Liver (tissue), 9 donors: Measurements from ENCODE around the gene PPP2R2B. TPM values are rescaled to one million over a fixed set of nuclear protein-coding genes. Genes with fewer than 3 reads are reported as not detected.

Experiments
- DNase-seq: peaks from one replicate; pipeline ENCODE4 v3.0.0-alpha.2; 2017; ENCODE audit warnings: low spot score
- H3K27ac ChIP-seq, 2 donors: one replicate each; pipeline ENCODE4 v1.7.0; 2013; ENCODE audit warnings: inconsistent platforms in 2 of 2, low read length in 2 of 2, control low read depth in 1 of 2, low read depth in 1 of 2, mild to moderate bottlenecking in 1 of 2
- H3K27me3 ChIP-seq, 4 donors: one replicate each; pipeline versions ENCODE4 v1.6.1 to v1.7.0; 2013; ENCODE audit warnings: low read length in 3 of 4, inconsistent platforms in 1 of 4, mild to moderate bottlenecking in 1 of 4, moderate library complexity in 1 of 4; ENCODE audit not compliant: control insufficient read depth in 4 of 4, insufficient read depth in 4 of 4
- H3K36me3 ChIP-seq, 4 donors: one replicate each; pipeline versions ENCODE4 v1.6.1 to v1.7.0; 2013; ENCODE audit warnings: low read length in 3 of 4, mild to moderate bottlenecking in 3 of 4, low read depth in 1 of 4, moderate library complexity in 1 of 4; ENCODE audit not compliant: control insufficient read depth in 4 of 4, insufficient read depth in 3 of 4
- H3K4me1 ChIP-seq, 4 donors: one replicate each; pipeline versions ENCODE4 v1.6.1 to v1.7.0; 2013; ENCODE audit warnings: low read length in 3 of 4, mild to moderate bottlenecking in 3 of 4, moderate library complexity in 1 of 4; ENCODE audit not compliant: control insufficient read depth in 4 of 4, insufficient read depth in 4 of 4
- H3K4me3 ChIP-seq, 3 donors: one replicate each; pipeline versions ENCODE4 v1.6.1 to v1.7.0; 2013; ENCODE audit warnings: low read length in 3 of 3, control low read depth in 1 of 3, low read depth in 1 of 3, mild to moderate bottlenecking in 1 of 3
- H3K9ac ChIP-seq, 2 donors: one replicate each; pipeline ENCODE4 v1.7.0; 2013; ENCODE audit warnings: low read length in 2 of 2, mild to moderate bottlenecking in 2 of 2, moderate library complexity in 2 of 2, control low read depth in 1 of 2, low read depth in 1 of 2
- H3K9me3 ChIP-seq, 4 donors: one replicate each; pipeline versions ENCODE4 v1.6.1 to v1.7.0; 2013; ENCODE audit warnings: low read length in 3 of 4; ENCODE audit not compliant: control insufficient read depth in 4 of 4
- EGR1 ChIP-seq, 2 donors: IDR thresholded peaks; 2 replicates each; pipeline ENCODE4 v1.6.1; 2016 to 2018; ENCODE audit warnings: antibody characterized with exemption in 2 of 2, low read depth in 2 of 2
- FOXA1 ChIP-seq: IDR thresholded peaks from 2 replicates; pipeline ENCODE4 v1.6.1; 2016; ENCODE audit warnings: antibody characterized with exemption
- FOXA2 ChIP-seq: IDR thresholded peaks from 2 replicates; pipeline ENCODE4 v1.6.1; 2016; ENCODE audit warnings: antibody characterized with exemption
- GABPA ChIP-seq, 2 donors: IDR thresholded peaks in 1 of 2; conservative IDR thresholded peaks in 1 of 2; 2 replicates each; pipeline ENCODE4 v1.6.1; 2016; ENCODE audit warnings: antibody characterized with exemption in 2 of 2, mild to moderate bottlenecking in 1 of 2, moderate library complexity in 1 of 2
- HNF4A ChIP-seq, 2 donors: conservative IDR thresholded peaks; 2 replicates each; pipeline ENCODE4 v1.6.1; 2016; ENCODE audit warnings: antibody characterized with exemption in 2 of 2, mild to moderate bottlenecking in 2 of 2
- JUND ChIP-seq, 2 donors: IDR thresholded peaks; 2 replicates each; pipeline ENCODE4 v1.6.1; 2016; ENCODE audit warnings: antibody characterized with exemption in 2 of 2
- NR2F2 ChIP-seq: IDR thresholded peaks from 2 replicates; pipeline ENCODE4 v1.6.1; 2016; ENCODE audit warnings: antibody characterized with exemption
- RAD21 ChIP-seq, 2 donors: IDR thresholded peaks; 2 replicates each; pipeline ENCODE4 v1.6.1; 2016; ENCODE audit warnings: antibody characterized with exemption in 2 of 2, mild to moderate bottlenecking in 2 of 2
- SP1 ChIP-seq: IDR thresholded peaks from 2 replicates; pipeline ENCODE4 v1.6.1; 2018; ENCODE audit warnings: antibody characterized with exemption, mild to moderate bottlenecking
- TAF1 ChIP-seq: conservative IDR thresholded peaks from 2 replicates; pipeline ENCODE4 v1.6.1; 2016; ENCODE audit warnings: antibody characterized with exemption, mild to moderate bottlenecking
- YY1 ChIP-seq: IDR thresholded peaks from 2 replicates; pipeline ENCODE4 v1.6.1; 2016; ENCODE audit warnings: antibody characterized with exemption, mild to moderate bottlenecking
- WGBS: extraction: QIAGEN DNeasy Blood & Tissue Kit; methylation state at CpG from one replicate; pipeline ENCODE4 v1.1.7; 2013; 5-methylcytosine and 5-hydroxymethylcytosine counted together
- polyA plus RNA-seq, 2 donors: library from polyadenylated mRNA; stranded (reverse) in 1 of 2; unstranded in 1 of 2; fragments of 200-250 nt in 1 of 2; fragments of >200 nt in 1 of 2; fragmentation: Nextera tagmentation in 1 of 2; extraction: Ambion mirVana in 1 of 2; gene quantifications; one replicate each; pipeline versions ENCODE4 v1.2.1 to v1.2.3, GENCODE V29; 2013 to 2015
- total RNA-seq, 2 donors: library from RNA; depleted of rRNA; stranded (reverse); fragments of >200 nt; gene quantifications; one replicate each; pipeline ENCODE4 v1.2.3, GENCODE V29; 2014
- TF ChIP-seq, protein P1 (sequence below): IDR thresholded peaks from 2 replicates; pipeline ENCODE4 v1.6.1; 2016; ENCODE audit warnings: antibody characterized with exemption
- TF ChIP-seq, protein P2 (sequence below): IDR thresholded peaks from 2 replicates; pipeline ENCODE4 v1.6.1; 2016; ENCODE audit warnings: antibody characterized with exemption
- TF ChIP-seq, protein P3 (sequence below): IDR thresholded peaks from 2 replicates; pipeline ENCODE4 v1.6.1; 2016; ENCODE audit warnings: antibody characterized with exemption
- TF ChIP-seq, protein P4 (sequence below): fragments of 150-350 bp; IDR thresholded peaks from 2 replicates; pipeline ENCODE4 v1.5.1; 2017; ENCODE audit warnings: improper control_type of control experiment, low read depth, low read length; ENCODE audit not compliant: missing input control
- TF ChIP-seq, protein P5 (sequence below): IDR thresholded peaks from 2 replicates; pipeline ENCODE4 v1.6.1; 2016; ENCODE audit warnings: antibody characterized with exemption, mild to moderate bottlenecking
- donor health status: healthy.
- donor health status: healthy.
- donor health status: healthy.
- donor health status: healthy.
- donor health status: healthy.

PPP2R2B gene
- total and polyA plus RNA-seq, 4 donors = 0.15 to 6.3 (median 0.40) TPM

DNA sequence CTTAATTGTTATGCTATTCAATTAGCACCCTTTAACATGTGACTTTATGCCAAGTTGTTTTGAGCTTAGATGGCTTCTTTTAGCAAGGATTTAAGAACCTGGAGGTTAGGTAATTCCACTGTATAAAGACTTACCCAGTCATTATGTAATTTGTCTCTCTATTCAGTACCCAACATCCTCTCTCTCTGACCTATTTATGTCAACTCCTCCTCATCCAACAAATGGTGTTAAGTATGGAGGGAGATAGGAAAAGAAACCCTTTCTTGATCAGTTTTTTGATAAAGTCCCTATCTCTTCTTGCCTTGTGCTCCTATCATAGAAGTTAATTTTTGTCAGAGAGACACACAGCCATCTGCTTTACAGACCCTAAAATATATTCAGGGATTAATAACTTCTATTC lies 181.3 kb downstream of the PPP2R2B start:
- no peak for DNase-seq
- no peaks in the 10 kb centered on the region for H3K27me3 ChIP-seq
- no peaks in the 10 kb centered on the region for H3K36me3 ChIP-seq
- H3K4me1 ChIP-seq = no peaks in the 10 kb centered on the region
- H3K9me3 ChIP-seq = peaks cover 0 to under 1% (median 0%) of the 10 kb centered on the region in 4 donors
- no peak overlapping the region for H3K27ac ChIP-seq
- TF ChIP-seq JUND (IDR thresholded peaks at IDR 0.05) = no peak
- no peak for TF ChIP-seq TAF1
- no peak for TF ChIP-seq GABPA (IDR thresholded peaks at IDR 0.05 in 1 of 2, conservative IDR thresholded peaks at IDR 0.05 in 1 of 2)
- TF ChIP-seq, protein P1, sequence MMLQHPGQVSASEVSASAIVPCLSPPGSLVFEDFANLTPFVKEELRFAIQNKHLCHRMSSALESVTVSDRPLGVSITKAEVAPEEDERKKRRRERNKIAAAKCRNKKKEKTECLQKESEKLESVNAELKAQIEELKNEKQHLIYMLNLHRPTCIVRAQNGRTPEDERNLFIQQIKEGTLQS = no peak
- no peak for TF ChIP-seq FOXA2
- no peak overlapping the region for H3K4me3 ChIP-seq
- H3K9ac ChIP-seq = no peak overlapping the region

DNA sequence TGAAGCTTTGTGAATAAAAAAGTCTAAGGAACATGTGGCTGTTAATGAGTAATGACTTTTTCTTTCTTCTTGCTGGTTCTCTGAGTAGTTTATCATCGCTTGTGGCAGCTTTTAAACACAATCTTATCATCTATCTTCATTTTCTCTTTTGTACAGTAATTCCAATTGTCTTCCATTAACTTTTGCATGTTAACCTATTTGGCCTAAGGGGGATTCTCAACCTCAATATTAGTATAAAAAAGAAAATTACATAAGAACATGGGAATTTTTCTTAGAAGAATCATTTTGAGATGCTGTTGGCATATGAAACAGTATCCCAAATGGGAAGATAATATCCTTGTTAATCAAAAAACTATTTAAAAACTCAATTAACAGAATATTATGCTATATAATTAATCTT lies 182.9 kb downstream of the PPP2R2B start:
- DNase-seq = no peak
- H3K27me3 ChIP-seq = no peaks in the 10 kb centered on the region
- 90% methylated on average over 1 of the region's 1 CpG for WGBS
- H3K4me3 ChIP-seq = no peak overlapping the region
- no peaks in the 10 kb centered on the region for H3K4me1 ChIP-seq
- H3K36me3 ChIP-seq = no peaks in the 10 kb centered on the region
- H3K9me3 ChIP-seq = peaks cover 0 to 4% (median 1%) of the 10 kb centered on the region in 4 donors
- TF ChIP-seq, protein P2, sequence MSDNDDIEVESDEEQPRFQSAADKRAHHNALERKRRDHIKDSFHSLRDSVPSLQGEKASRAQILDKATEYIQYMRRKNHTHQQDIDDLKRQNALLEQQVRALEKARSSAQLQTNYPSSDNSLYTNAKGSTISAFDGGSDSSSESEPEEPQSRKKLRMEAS = no peak
- TF ChIP-seq FOXA1 = no peak
- no peak for TF ChIP-seq YY1
- no peak for TF ChIP-seq JUND (IDR thresholded peaks at IDR 0.05)
- TF ChIP-seq RAD21 (IDR thresholded peaks at IDR 0.05) = no peak
- TF ChIP-seq, protein P3, sequence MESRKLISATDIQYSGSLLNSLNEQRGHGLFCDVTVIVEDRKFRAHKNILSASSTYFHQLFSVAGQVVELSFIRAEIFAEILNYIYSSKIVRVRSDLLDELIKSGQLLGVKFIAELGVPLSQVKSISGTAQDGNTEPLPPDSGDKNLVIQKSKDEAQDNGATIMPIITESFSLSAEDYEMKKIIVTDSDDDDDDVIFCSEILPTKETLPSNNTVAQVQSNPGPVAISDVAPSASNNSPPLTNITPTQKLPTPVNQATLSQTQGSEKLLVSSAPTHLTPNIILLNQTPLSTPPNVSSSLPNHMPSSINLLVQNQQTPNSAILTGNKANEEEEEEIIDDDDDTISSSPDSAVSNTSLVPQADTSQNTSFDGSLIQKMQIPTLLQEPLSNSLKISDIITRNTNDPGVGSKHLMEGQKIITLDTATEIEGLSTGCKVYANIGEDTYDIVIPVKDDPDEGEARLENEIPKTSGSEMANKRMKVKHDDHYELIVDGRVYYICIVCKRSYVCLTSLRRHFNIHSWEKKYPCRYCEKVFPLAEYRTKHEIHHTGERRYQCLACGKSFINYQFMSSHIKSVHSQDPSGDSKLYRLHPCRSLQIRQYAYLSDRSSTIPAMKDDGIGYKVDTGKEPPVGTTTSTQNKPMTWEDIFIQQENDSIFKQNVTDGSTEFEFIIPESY = no peak
- TF ChIP-seq, protein P1 = no peak
- no peak for TF ChIP-seq SP1
- no peak for TF ChIP-seq GABPA (IDR thresholded peaks at IDR 0.05 in 1 of 2, conservative IDR thresholded peaks at IDR 0.05 in 1 of 2)
- TF ChIP-seq, protein P4, sequence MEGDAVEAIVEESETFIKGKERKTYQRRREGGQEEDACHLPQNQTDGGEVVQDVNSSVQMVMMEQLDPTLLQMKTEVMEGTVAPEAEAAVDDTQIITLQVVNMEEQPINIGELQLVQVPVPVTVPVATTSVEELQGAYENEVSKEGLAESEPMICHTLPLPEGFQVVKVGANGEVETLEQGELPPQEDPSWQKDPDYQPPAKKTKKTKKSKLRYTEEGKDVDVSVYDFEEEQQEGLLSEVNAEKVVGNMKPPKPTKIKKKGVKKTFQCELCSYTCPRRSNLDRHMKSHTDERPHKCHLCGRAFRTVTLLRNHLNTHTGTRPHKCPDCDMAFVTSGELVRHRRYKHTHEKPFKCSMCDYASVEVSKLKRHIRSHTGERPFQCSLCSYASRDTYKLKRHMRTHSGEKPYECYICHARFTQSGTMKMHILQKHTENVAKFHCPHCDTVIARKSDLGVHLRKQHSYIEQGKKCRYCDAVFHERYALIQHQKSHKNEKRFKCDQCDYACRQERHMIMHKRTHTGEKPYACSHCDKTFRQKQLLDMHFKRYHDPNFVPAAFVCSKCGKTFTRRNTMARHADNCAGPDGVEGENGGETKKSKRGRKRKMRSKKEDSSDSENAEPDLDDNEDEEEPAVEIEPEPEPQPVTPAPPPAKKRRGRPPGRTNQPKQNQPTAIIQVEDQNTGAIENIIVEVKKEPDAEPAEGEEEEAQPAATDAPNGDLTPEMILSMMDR = no peak
- TF ChIP-seq NR2F2 = no peak
- no peak for TF ChIP-seq EGR1 (IDR thresholded peaks at IDR 0.05; ENCODE audit: low read depth in 2 of 2)
- H3K9ac ChIP-seq = no peak overlapping the region
- H3K27ac ChIP-seq = no peak overlapping the region

DNA sequence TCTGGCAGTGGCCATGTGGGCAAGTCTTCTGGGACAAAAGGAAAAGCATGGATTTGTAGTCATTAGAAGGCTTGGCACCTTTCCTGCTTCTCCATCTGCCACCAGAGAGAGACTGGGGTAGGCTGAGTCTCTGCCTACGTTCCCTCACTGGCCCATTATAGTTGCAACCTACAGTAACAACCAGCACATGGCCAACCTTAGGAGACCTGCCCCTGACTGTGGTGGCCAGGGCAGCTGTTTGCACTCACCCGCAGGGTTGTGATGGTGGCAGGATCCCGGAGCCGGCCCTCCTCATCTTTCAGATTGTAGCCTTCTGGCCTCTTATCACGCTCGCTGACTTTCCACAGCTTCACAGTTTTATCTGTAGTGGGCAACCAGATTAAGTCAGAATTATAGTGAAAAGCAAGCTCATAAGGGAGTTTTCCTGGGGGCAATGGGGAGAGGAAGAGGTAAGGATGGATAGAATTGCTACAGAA lies 187.6 kb downstream of the PPP2R2B start:
- WGBS = 86% methylated on average over 6 of the region's 6 CpGs
- DNase-seq = no peak

More for the DNA sequence above, 187.6 kb downstream of the PPP2R2B start:
- Histone ChIP-seq H3K4me1 (no peaks in the 10 kb centered on the region), H3K27ac (no peak overlapping the region), H3K9me3 (peaks cover 0 to 4% (median 1%) of the 10 kb centered on the region in 4 donors), H3K36me3 (no peaks in the 10 kb centered on the region), H3K9ac (no peak overlapping the region), H3K27me3 (no peaks in the 10 kb centered on the region), H3K4me3 (no peak overlapping the region)
- TF ChIP-seq, protein P4 = no peak
- no peak for TF ChIP-seq SP1
- TF ChIP-seq, protein P2 = no peak
- TF ChIP-seq NR2F2 = no peak
- no peak for TF ChIP-seq EGR1 (IDR thresholded peaks at IDR 0.05; ENCODE audit: low read depth in 2 of 2)
- no peak for TF ChIP-seq RAD21 (IDR thresholded peaks at IDR 0.05)
- TF ChIP-seq, protein P5, sequence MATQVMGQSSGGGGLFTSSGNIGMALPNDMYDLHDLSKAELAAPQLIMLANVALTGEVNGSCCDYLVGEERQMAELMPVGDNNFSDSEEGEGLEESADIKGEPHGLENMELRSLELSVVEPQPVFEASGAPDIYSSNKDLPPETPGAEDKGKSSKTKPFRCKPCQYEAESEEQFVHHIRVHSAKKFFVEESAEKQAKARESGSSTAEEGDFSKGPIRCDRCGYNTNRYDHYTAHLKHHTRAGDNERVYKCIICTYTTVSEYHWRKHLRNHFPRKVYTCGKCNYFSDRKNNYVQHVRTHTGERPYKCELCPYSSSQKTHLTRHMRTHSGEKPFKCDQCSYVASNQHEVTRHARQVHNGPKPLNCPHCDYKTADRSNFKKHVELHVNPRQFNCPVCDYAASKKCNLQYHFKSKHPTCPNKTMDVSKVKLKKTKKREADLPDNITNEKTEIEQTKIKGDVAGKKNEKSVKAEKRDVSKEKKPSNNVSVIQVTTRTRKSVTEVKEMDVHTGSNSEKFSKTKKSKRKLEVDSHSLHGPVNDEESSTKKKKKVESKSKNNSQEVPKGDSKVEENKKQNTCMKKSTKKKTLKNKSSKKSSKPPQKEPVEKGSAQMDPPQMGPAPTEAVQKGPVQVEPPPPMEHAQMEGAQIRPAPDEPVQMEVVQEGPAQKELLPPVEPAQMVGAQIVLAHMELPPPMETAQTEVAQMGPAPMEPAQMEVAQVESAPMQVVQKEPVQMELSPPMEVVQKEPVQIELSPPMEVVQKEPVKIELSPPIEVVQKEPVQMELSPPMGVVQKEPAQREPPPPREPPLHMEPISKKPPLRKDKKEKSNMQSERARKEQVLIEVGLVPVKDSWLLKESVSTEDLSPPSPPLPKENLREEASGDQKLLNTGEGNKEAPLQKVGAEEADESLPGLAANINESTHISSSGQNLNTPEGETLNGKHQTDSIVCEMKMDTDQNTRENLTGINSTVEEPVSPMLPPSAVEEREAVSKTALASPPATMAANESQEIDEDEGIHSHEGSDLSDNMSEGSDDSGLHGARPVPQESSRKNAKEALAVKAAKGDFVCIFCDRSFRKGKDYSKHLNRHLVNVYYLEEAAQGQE = no peak
- TF ChIP-seq HNF4A (conservative IDR thresholded peaks at IDR 0.05) = no peak
- TF ChIP-seq YY1 = no peak
